GM19463 (cell line): Measurements from ENCODE around the gene HSPA5.
A peak's percentile ranks its signal among the peaks of the same experiment; 100 is the strongest.
"Not testable (repeated sequence)": the region's sequence is repeated elsewhere in the genome, so short reads cannot be mapped to it uniquely, and the experiment has no call there.

Source experiments
- ATAC-seq: cut with Tn5 transposase; IDR thresholded peaks from one replicate; pipeline ENCODE4 v1.9.1; 2021; ENCODE audit warnings: mild to moderate bottlenecking, moderate library complexity; ENCODE audit not compliant: unreplicated experiment

The HSPA5 gene

DNA sequence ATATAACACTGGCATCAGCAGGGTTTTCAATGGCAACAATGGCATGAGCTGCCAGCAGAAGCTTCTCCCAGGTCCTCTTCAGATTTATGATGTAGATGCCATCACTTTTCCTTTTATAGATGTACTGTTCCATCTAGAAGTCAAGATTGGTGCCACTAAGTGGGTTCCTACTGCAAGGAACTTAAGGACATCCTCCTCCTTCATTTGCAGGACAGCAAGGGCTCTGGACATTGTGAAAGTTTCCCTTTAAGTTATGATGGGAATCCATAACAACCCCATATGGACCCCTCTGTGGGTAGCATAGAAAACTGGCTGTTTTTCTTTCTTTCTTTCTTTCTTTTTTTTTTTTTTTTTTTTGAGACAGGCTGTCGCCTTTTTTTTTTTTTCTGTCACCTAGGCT is 45.6 kb downstream of the HSPA5 start:
- not testable (repeated sequence) for ATAC-seq

DNA sequence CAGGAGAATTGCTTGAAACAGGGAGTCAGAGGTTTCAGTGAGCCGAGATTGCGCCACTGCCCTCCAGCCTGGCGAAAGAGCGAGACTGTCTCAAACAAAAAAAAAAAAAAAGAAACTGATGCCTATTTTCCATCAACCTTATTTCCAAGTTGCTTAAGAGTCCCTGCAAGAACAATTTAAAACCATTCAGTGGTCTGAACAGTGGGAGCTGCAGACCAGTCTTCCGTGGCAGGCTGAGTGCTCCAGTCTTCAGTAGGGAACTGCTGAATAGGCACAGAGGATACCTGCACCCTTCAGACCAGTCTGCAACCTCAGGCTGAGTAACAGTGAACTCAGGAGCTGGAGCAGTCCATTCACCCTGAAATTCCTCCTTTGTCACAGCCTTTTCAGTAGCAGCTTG is 46.7 kb downstream of the HSPA5 start:
- ATAC-seq = not testable (repeated sequence)

DNA sequence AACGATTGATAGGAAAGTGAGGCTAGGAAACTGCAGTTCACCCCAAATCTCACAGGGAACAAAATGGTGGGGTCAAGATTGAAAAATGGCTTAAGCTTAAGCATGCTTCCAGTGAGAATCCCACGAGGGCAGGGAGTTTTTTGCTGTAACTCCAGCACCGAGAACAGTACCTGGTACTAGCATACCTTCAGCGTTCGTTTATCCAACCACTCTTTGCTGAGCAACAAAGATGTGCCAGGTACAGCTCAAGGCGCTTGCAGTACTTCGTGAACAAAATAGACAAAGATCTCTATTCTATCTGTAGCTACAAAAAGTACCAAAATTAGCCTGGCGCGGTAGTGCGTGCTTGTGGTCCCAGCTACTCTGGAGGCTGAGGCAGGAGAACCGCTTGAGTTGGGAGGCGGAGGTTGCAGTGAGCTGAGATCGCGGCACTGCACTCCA is 50.8 kb downstream of the HSPA5 start:
- no peak for ATAC-seq

DNA sequence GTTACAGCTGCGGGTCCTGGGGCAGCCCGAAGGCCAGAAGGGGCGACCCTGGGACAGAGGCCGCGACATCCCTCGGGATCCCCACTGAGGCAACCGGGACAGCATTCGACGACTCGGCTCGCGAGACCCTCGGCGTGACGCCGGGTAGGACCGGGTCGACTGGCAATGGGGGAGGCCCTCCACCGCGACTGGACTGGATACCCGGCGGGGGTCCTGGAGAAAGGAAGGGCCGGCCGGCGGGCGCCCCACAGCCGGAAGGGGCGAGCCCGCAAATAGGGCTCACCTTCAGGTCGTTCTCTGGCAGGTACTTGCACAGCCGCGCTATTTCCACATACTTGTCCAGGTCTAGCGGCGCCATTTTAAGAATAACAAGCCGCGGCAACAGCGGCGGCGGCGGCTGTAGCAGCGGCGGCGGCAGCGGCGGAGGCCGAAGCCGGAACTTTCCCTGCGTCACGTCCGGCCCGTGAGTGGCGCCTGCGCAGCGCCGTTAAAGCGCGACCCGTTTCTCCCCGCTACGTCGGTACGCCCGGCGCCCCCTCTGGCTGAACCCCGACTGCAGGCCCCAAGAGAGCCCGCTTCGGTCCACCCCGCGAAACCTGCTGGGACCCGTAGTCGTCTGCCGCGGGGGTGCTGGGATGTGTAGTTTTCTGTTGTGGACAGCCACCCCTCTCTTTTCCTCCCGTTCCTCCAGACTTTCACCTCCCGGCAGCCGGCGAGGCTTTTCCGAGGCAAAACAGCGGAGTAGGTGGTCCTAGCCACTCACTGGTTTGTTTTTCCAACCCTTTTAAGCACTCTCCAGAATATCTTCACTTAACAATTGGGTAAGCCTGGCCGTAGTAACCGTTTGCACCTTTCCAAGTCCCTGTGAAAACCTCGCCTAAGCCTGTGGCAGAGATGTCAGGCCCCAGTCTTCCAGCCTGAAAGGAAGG is 51.5 kb downstream of the HSPA5 start, which contains the start of gene PPP6C:
Gene PPP6C, minus strand, starts transcription at position 443 of the 929 bp plus-strand sequence. Its CDS starts 85 bp downstream, at position 358.
- ATAC-seq = peak; percentile 98

DNA sequence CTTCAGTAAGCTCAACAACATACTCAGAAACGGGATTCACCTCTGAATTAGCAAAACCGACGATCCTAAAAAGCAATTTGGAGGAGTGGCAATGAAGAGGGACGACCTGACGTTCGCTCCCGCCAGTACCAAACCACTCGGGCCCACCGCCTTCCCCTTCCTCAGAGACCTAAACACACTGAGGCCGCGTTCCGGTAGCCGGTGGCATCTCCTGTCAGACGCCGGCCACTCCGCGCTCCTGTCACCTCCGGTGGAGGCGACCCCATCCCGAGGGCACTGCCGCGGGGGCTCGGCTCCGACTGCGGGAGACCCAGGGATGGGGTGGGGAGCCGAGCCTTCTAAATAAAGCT is 52.2 kb downstream of the HSPA5 start:
- no peak for ATAC-seq
